Adrenal gland (tissue), 12 donors: Measurements from ENCODE around the gene WFDC8. TPM values are rescaled to one million over a fixed set of nuclear protein-coding genes. Genes with fewer than 3 reads are reported as not detected.

Experiments used
- DNase-seq, 7 donors: peaks; one replicate each; pipeline ENCODE4 v3.0.0-alpha.2; 2019 to 2020
- H3K27ac ChIP-seq, 5 donors: fragments of 200-600 bp; sonication (generic) in 4 of 5; 1 replicate in 3 of 5; 2 replicates in 2 of 5; pipeline versions ENCODE4 v1.5.1 to v1.8.0; 2016 to 2020; ENCODE audit warnings: mild to moderate bottlenecking in 1 of 5
- H3K27me3 ChIP-seq: fragments of 200-600 bp; 2 replicates; pipeline ENCODE4 v1.8.0; 2021
- H3K36me3 ChIP-seq, 2 donors: fragments of 200-600 bp; replicated peaks in 1 of 2; 1 replicate in 1 of 2; 2 replicates in 1 of 2; pipeline versions ENCODE4 v1.5.1 to v1.8.0; 2018 to 2022
- H3K4me1 ChIP-seq, 2 donors: fragments of 200-600 bp; replicated peaks in 1 of 2; 1 replicate in 1 of 2; 2 replicates in 1 of 2; pipeline versions ENCODE4 v1.5.1 to v1.8.0; 2018 to 2021
- H3K4me3 ChIP-seq, 4 donors: fragments of 200-600 bp; sonication (generic) in 3 of 4; one replicate each; pipeline ENCODE4 v1.5.1; 2016 to 2018
- H3K9me3 ChIP-seq, 3 donors: fragments of 200-600 bp; sonication (generic) in 1 of 3; replicated peaks in 1 of 3; 1 replicate in 2 of 3; 2 replicates in 1 of 3; pipeline versions ENCODE4 v1.5.1 to v1.8.0; 2016 to 2021
- CTCF ChIP-seq, 6 experiments: fragments of 450-650 bp in 4 of 6; fragments of 200-600 bp in 2 of 6; sonication (generic) in 1 of 6; IDR thresholded peaks; 1 replicate in 5 of 6; 2 replicates in 1 of 6; pipeline versions ENCODE4 v1.5.1 to v1.8.0; 2016 to 2021; ENCODE audit warnings: antibody characterized with exemption in 6 of 6, mild to moderate bottlenecking in 2 of 6, moderate library complexity in 1 of 6
- POLR2A ChIP-seq, 2 donors: fragments of 450-650 bp; IDR thresholded peaks; one replicate each; pipeline ENCODE4 v1.6.1; 2017; ENCODE audit warnings: antibody characterized with exemption in 2 of 2, mild to moderate bottlenecking in 2 of 2, moderate library complexity in 1 of 2
- WGBS, 4 donors: extraction: QIAGEN DNeasy Blood & Tissue Kit in 2 of 4; methylation state at CpG; one replicate each; pipeline versions ENCODE4 v1.1.5 to v1.1.7; 2013 to 2017; 5-methylcytosine and 5-hydroxymethylcytosine counted together
- intact Hi-C, 2 donors: fragments of 100-400 bp; cut with DNase I; formaldehyde crosslinking; loops; one replicate each; pipeline versions ENCODE4 v1.14.1 to v1.15.0; 2022 to 2023
- polyA plus RNA-seq, 3 donors: library from polyadenylated mRNA; stranded (reverse); fragments of 200-250 nt in 2 of 3; fragments of 350-450 nt in 1 of 3; fragmentation: Illumina TruSeq in 1 of 3; extraction: RNeasy Lipid Tissue Mini Kit (QIAGEN cat#74804) in 1 of 3; gene quantifications; one replicate each; pipeline ENCODE4 v1.2.3, GENCODE V29; 2013 to 2014
- total RNA-seq, 9 donors: library from RNA; depleted of rRNA in 4 of 9; stranded (reverse); fragments of >200 nt in 4 of 9; fragments of 120-200 nt in 1 of 9; fragmentation: NEBNext Ultra II Directional in 1 of 9; extraction: Animal tissue kit (Norgen Biotek cat#: 25700) in 1 of 9; gene quantifications; one replicate each; pipeline versions ENCODE4 v1.1.0 to v1.2.4, GENCODE V29; 2013 to 2023
- donor health status: healthy with polysubstance abuse.
- donor health status: Bipolar disorder and iron deficiency.
- donor health status: DM: yes; HTN: yes; CAD: no.
- donor health status: DM: no; HTN: no; CAD: no.
- donor health status: DM: no; HTN: no; CAD: no.
- donor health status: DM: yes; HTN: yes; CAD: no.

Gene WFDC8
- total and polyA plus RNA-seq, 12 donors, result not detected

GRCh38 chr20:45550765-45551164 lies 28.3 kb downstream of the WFDC8 start:
- intact Hi-C loops, result no loop called here
- TF ChIP-seq CTCF (IDR thresholded peaks at IDR 0.05) (no peak), POLR2A (IDR thresholded peaks at IDR 0.05) (no peak)
- no peak overlapping the region for H3K27ac ChIP-seq

GRCh38 chr20:45548410-45548809 lies 30.7 kb downstream of the WFDC8 start:
- no peak overlapping the region for H3K4me3 ChIP-seq
- intact Hi-C loops, result loop anchor here (5.0 to 10.0 kb wide), 2 partner anchors 224 to 226 kb away; no protein-coding TSS in a partner anchor
- 76 to 85% (median 77%) methylated on average over 7 of the region's 7 CpGs for WGBS, 4 donors
- H3K36me3 ChIP-seq, result no peaks in the 10 kb centered on the region
- no peaks in the 10 kb centered on the region for H3K9me3 ChIP-seq
- H3K27me3 ChIP-seq, result peaks cover 3% of the 10 kb centered on the region
- no peak for TF ChIP-seq POLR2A (IDR thresholded peaks at IDR 0.05)
- TF ChIP-seq CTCF (IDR thresholded peaks at IDR 0.05), result no peak
- no peak overlapping the region for H3K27ac ChIP-seq
- no peak for DNase-seq
- no peaks in the 10 kb centered on the region for H3K4me1 ChIP-seq

More at GRCh38 chr20:45550765-45551164, 28.3 kb downstream of the WFDC8 start:
- DNase-seq, result no peak
- Histone ChIP-seq H3K4me3 (no peak overlapping the region), H3K36me3 (no peaks in the 10 kb centered on the region), H3K9me3 (no peaks in the 10 kb centered on the region), H3K4me1 (no peaks in the 10 kb centered on the region), H3K27me3 (peaks cover 3% of the 10 kb centered on the region)

- H3K4me3 ChIP-seq, result no peak within 1 kb of the TSS
- peaks cover 3% of the 10 kb centered on the region for H3K27me3 ChIP-seq
- DNase-seq, result no peak
- H3K27ac ChIP-seq, result no peak within 1 kb of the TSS
- no peaks in the 10 kb centered on the region for H3K9me3 ChIP-seq
- intact Hi-C loops, result loop anchor here (5.0 to 10.0 kb wide), 2 partner anchors 225 to 228 kb away; no protein-coding TSS in a partner anchor
- H3K36me3 ChIP-seq, result no peaks in the 10 kb centered on the region
- no peak for TF ChIP-seq CTCF (IDR thresholded peaks at IDR 0.05)
- TF ChIP-seq POLR2A (IDR thresholded peaks at IDR 0.05), result no peak
- WGBS, 4 donors, result 71 to 83% (median 77%) methylated on average over 6 of the region's 6 CpGs
- no peaks in the 10 kb centered on the region for H3K4me1 ChIP-seq
These were observed 31.8 kb downstream of the WFDC8 start, which contains the start of gene EPPIN for GRCh38 chr20:45547206-45547770. Gene EPPIN, minus strand, starts transcription at chr20:45547401. Its CDS starts 44 bp downstream, at chr20:45547357.

- Histone ChIP-seq H3K27ac (no peak overlapping the region), H3K36me3 (no peaks in the 10 kb centered on the region), H3K9me3 (no peaks in the 10 kb centered on the region), H3K4me1 (no peaks in the 10 kb centered on the region), H3K4me3 (no peak overlapping the region), H3K27me3 (peaks cover 10% of the 10 kb centered on the region)
- DNase-seq, result no peak
- peak in 5 of 6 experiments; percentile 31 to 42 (median 37) for TF ChIP-seq CTCF (IDR thresholded peaks at IDR 0.05)
- no peak for TF ChIP-seq POLR2A (IDR thresholded peaks at IDR 0.05)
- intact Hi-C loops, result loop anchor here (5.0 to 10.0 kb wide), 2 partner anchors 226 to 229 kb away; no protein-coding TSS in a partner anchor
- 11 to 27% (median 19%) methylated on average over 4 to 5 of the region's 5 CpGs for WGBS, 4 donors
These were observed 33.2 kb downstream of the WFDC8 start for GRCh38 chr20:45545754-45546453.
